Measurements from ENCODE around the gene EVI5.

EVI5 gene

DNA sequence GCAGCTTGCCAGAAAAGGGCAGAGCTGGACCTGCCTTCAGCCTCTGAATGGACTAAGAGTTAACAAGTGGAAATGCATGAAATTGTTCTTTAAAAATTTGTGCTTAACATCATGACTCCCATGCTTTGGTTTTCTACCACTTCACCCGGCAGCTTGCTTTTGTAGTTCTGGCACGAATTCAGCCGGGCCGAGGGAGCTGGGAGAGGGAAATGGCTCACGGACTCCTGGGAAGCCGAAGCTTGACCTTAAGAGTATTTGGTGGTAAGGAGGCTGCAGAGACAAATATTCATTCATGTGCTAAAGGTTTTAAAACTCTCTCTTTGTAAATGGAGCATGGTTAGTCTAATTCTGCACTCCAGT lies 281.0 kb downstream of the EVI5 start:
- in situ Hi-C loops (cut with MboI; ENCODE audit: low pct_unique_long_range_greater_than_20kb, low sequenced_read_pairs), result no loop called here
- no peak for DNase-seq

DNA sequence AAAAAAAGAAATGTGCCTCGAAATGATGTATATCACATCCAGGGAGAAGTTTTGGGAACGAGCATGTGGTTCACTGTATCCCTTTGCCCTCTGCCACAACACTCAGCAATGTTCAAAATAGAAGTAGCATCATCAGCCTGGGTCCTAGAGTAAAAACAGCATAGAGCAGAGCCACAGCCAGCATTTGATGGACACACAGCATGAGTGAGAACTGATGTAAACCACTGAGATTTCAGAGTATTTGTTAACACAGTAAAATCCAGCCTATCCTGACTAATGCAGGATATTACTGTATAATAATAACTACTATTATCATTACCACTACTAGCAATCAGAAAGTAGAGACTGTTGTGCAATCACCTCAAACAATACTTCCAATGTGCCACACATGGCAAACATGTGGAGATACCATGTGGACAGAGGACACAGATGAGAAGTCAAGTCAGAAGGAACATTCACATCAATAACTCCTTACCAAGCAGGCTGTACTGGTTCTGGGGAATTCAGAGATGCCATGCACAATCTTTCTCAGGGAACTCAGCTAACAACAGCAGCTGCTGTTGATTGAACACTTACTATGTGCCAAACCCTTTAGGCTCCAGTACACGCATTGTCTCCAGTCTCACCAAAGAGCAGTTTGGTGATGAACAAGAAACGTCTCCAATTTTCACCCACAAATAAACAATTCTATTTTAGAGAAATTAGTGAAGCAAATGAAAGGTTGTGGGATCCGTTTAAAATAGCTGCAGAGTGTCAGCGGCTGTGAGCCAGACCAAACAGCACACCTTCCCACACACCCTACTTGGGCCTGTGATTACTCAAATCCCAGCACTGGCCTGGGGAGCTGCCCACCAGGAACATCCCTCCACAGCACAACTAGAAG lies 281.6 kb downstream of the EVI5 start:
- DNase-seq, result no peak
- in situ Hi-C loops (cut with MboI; ENCODE audit: low pct_unique_long_range_greater_than_20kb, low sequenced_read_pairs), result no loop called here

DNA sequence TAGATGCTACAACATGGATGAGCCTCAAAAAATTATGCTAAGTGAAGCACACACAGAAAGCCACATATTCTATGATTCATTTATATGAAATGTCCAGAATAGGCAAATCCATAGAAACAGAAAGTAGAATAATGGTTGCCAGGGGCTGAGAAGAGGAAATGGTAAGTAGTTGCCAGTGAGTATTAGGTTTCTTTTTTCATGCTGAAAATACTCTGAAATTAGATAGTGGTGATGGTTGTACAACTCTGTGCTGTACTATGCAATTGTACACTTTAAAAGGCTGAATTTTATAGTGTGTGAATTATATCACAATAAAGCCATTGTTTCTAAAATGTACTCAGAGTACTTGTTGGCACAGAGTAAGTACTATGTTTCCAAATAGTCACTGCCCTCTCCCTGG lies 282.7 kb downstream of the EVI5 start:
- in situ Hi-C loops (cut with MboI; ENCODE audit: low pct_unique_long_range_greater_than_20kb, low sequenced_read_pairs), result no loop called here
- DNase-seq, result no peak

DNA sequence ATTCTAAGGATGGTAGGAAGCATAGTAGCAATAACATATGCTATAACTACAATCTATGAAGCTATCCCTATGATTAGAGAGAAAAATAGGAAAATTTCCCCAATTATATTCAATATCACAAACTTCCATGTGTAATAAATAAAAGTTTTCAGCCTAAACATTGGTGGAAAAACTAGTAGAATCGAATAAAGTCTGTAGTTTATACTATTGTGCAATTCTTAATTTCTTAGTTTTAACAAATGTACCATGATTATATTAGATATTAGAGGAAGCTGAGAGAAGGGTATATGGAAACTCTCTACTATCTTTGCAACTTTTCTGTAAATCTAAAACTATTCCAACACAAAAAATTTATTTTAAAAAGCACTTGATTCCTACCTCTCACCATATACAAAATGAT lies 284.4 kb downstream of the EVI5 start:
- DNase-seq, result no peak
- in situ Hi-C loops (cut with MboI; ENCODE audit: low pct_unique_long_range_greater_than_20kb, low sequenced_read_pairs), result no loop called here

DNA sequence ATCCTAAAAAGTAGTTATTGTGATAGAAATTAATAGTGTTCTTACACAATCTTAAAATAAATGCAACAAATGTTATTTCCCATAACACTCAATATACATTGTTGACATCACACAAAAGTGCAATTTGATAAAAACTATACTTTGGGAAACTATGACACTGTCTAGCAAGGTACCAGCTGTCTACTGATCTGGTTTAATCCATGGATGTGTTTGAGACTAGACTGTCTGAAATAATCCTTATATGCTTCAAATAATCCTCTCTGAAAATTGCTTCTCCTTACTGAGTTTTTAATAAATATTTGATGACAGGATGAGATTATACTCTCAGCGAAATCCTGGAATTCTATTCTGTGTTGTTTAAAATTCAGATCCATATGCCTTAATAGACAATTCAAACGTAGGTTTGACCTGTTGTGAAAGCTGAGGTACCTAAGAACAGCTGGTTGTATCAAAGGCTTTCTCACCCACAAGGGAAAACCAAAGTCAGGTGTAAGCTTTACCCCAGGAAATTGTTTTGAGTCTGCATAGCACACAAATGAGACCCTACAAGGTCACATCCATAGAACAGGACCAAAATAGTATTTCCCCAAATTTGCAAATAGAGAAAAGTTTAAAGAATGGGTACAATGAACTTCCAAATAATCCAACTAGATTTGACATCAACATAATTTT lies 289.4 kb downstream of the EVI5 start:
- DNase-seq, result no peak
- in situ Hi-C loops (cut with MboI; ENCODE audit: low pct_unique_long_range_greater_than_20kb, low sequenced_read_pairs), result no loop called here

DNA sequence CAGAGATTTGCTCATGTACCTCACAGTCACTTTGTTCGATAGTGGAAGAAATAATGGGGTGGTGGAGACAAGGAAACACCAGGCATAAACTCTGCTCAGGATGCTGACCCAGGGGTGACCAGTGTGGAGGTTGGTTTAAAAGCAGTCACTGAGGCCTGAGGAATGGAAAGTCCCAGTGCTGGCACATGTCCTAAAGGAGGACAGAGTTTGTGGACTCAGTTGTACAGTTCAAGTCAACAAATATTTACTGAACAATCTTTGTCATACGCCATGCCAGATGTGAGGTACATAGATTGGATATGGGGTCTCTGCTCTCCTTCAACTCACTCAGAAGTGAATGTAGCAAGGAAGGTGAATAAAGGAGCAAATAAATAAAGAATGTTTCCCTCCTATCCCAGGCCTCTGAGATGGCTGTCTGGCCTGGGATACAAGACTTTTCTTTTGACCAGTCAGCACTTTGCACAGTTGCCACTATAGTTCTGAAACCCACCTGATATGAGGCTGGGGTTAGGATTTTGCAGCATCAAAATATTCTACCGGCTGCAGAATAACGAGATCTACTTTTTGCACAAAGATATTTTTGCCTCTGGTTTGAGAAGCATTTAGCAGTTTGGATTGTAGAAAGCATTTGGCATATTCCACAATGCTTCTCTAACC lies 290.3 kb downstream of the EVI5 start:
- no peak for DNase-seq
- in situ Hi-C loops (cut with MboI; ENCODE audit: low pct_unique_long_range_greater_than_20kb, low sequenced_read_pairs), result no loop called here

DNA sequence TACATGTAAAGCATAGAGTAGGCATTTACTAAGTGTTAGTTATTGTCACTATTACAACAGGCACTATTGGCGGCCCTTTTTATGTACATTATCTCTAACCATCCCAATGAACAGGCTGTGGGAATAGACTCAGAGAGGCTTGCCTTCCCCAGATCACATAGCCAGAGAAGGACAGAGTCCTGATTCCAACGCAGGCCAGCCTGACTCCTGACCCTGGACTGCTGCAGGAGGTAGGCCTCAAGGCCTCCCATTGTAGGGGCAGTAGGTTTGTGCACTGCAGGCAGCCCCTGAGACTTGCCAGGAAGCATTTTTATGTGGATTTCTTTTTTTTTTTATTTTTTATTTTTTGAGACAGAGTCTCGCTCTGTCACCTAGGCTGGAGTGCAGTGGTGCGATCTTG lies 291.8 kb downstream of the EVI5 start:
- in situ Hi-C loops (cut with MboI; ENCODE audit: low pct_unique_long_range_greater_than_20kb, low sequenced_read_pairs), result no loop called here
- DNase-seq, result no peak

DNA sequence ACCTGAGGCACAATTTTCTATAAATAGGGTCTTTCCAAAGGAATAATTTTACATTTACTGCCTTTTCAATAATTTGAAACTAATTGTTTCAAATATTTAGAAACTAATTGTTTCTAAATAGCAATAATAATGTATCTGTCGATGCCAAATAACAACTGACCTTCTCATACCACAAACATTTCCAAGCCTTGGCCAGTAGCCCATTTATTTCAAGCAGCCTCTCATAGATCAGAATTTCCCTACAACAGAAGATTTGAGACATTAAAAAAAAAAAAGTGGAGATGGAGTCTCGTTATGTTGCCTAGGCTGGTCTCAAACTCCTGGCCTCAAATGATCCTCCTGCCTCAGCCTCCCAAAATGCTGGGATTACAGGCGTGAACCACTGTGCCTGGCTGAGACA lies 296.1 kb downstream of the EVI5 start:
- in situ Hi-C loops (cut with MboI; ENCODE audit: low pct_unique_long_range_greater_than_20kb, low sequenced_read_pairs), result loop anchor here (10.0 kb wide), 1 partner anchor 116 kb away; no protein-coding TSS in a partner anchor
- DNase-seq, result no peak

DNA sequence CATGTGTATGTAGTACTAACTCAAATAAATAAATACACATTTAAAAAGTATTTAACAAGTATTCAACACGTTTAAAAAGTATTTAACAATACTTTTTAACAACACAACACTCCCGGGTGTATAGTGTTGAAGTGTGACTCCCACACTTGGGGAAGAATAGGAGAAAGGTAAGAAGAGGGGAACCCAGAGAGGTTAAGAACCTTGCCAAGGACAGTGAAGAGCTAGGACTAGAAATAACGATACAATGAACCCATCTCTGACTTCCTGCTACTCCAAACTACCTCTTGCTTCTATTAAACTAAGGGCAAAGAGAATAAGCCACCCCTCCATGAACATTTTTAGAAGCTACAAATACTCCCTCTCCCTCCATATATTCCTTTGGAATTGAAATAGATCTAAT lies 296.5 kb downstream of the EVI5 start:
- no peak for DNase-seq
- in situ Hi-C loops (cut with MboI; ENCODE audit: low pct_unique_long_range_greater_than_20kb, low sequenced_read_pairs), result loop anchor here (10.0 kb wide), 1 partner anchor 116 kb away; no protein-coding TSS in a partner anchor

DNA sequence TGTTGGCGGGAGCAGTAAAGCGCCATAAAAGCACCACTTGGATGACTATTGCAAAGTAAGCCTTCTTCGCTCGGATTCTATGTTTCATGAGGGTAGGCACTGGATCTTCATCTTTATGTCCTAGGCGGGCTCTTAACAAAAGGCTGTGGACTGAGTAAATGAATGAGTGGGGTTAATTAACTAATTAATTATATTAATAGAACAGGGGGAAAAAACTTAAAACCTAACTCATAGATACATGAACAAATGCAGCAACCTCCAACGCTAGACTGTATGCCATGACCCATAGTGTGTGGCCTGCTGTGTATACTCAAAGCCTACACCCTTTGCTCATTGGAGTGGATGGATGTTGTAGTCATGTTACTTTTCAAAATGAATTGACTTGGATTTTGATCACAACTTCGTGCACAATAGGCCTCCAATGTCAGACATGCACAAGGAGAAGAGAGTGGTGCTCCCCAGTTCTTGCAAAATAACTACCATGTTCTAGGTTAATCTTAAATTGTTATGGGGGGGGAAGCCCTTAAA lies 297.8 kb downstream of the EVI5 start:
- in situ Hi-C loops (cut with MboI; ENCODE audit: low pct_unique_long_range_greater_than_20kb, low sequenced_read_pairs), result loop anchor here (10.0 kb wide), 1 partner anchor 118 kb away; no protein-coding TSS in a partner anchor
- DNase-seq, result no peak

DNA sequence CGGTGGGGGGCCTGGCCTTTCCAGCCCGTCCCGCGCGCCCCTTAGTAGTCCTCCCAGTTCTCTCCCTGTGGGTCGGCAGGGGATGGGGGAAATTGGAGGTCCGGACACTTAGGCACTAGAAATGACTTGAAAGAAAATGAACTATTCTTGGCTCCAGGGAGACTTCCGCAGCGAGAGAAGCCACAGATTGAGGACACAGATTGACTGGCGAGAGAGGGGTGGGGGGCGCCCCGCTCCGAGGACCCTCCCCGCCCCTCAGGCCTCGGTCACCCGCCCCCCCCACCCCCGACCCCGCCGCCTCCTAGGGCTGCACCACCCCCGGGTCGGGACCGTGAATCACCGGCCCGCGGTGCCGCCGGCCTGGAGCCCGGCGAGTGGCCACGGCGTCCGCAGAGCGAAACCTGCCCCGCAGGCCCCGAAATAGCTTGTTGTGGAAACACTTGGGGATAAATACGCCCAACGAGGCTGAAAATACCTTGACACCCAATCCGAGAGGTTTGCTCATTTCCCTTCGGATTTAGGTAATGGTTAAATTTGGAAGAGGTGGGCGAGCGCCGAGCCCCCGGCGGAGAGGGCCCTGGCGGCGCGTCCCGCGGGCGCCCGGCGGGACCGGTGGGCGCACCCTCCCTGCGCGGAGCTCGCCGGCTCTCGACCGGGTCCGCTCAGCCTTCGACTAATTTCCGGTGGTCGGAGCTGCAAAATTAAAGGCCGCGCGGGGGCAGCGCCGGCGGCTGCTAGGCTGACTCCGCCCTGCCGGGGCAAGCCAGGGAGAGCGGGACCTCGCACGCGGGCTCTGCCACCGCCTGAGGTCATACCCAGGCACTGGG lies 298.4 kb downstream of the EVI5 start, which contains the start of gene GFI1:
Gene GFI1 (minus strand): TSS at position 675 of the 827 bp plus-strand sequence. CDS start 3,438 bp downstream, outside the sequence.
- peak; percentile 86 for DNase-seq
- in situ Hi-C loops (cut with MboI; ENCODE audit: low pct_unique_long_range_greater_than_20kb, low sequenced_read_pairs), result loop anchor here (10.0 kb wide), 1 partner anchor 118 kb away; no protein-coding TSS in a partner anchor

DNA sequence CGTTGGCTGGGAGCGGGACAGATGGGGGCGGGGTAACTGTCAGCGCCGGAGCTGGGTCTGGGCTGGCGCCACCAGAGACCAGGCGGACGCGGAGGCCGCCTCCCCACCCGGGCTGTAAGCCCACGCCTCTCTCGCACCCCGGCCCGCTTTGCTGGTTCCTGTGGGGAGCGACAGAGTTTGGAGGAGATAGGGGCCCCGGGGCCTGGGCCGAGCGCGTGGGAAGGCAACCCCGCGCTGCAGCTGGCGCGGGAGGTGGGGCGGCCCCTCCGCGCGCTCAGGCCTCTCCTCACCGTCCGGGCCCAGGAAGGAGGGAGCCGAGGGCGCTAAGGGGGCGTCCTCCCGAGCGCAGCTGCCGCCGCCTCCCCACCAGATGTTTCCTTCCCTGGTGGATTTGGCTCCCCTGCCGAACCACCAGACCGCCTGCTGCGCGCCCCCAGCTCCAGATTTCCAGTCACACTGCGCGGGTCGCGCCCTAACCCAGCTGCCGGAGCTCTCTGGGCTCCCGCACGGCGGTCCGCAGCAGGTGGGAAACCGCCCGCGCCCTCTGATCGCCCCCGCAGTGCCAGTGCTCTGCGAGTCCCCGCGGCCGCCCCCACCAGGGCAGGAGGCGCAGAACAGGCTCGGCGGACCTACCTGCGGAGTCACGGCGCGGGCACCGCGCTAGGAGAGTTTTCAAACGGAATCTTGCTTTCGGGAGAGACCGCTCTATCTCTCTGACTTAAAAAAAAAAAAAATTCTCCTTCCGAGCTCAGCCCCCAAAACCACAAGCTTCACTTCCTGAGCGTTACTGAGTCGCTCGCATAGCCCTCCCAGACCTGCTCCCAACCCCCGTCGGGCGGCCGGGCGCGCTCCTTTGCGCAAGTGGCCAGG lies 299.3 kb downstream of the EVI5 start:
- in situ Hi-C loops (cut with MboI; ENCODE audit: low pct_unique_long_range_greater_than_20kb, low sequenced_read_pairs), result loop anchor here (10.0 kb wide), 1 partner anchor 119 kb away; no protein-coding TSS in a partner anchor
- peak; percentile 96 for DNase-seq

DNA sequence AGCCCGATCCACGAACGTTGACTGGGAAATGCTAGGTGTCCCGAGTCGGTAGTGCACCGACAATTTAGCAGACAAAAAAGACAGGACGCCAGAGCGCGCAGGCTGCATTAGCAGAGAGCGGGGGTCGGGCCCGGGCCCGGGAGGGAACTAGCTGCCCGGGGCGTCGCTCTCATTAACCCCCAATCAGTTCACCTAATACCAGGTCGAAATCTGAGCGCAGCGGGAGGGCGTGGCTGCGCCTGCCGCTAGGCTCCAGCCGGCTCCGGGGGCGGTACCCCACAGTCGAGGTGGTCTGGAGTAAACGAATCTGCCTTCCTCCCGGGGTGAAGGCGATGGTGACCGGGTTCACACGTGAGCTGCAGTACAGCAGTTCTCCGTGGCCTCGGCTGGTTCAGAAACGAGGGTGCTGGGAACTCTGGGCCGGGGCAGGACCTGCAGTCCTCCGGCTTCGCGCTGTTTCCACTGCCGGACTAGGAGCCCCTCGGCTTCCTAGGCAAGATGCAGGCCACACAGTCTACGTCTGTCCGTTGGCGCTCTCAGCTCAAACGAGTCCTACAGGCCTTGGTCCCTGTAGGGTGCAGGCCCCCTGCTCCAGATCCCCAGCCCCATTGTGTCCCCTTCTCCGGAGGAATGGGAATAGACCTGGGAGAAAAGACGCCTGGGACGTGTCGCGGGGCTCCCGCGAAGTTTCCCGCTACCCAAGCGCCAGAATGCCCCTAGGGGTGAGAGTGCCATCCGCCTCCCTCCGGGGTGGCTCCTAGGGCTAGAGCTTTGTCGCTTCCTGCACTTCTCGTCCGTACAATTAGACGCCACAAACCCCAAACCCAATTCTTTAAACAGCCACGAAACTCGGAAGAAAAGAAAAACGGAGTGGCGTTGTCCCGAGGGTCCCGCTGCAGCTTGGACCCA lies 300.2 kb downstream of the EVI5 start:
- in situ Hi-C loops (cut with MboI; ENCODE audit: low pct_unique_long_range_greater_than_20kb, low sequenced_read_pairs), result loop anchor here (10.0 kb wide), 1 partner anchor 120 kb away; no protein-coding TSS in a partner anchor
- peak; percentile 72 for DNase-seq

DNA sequence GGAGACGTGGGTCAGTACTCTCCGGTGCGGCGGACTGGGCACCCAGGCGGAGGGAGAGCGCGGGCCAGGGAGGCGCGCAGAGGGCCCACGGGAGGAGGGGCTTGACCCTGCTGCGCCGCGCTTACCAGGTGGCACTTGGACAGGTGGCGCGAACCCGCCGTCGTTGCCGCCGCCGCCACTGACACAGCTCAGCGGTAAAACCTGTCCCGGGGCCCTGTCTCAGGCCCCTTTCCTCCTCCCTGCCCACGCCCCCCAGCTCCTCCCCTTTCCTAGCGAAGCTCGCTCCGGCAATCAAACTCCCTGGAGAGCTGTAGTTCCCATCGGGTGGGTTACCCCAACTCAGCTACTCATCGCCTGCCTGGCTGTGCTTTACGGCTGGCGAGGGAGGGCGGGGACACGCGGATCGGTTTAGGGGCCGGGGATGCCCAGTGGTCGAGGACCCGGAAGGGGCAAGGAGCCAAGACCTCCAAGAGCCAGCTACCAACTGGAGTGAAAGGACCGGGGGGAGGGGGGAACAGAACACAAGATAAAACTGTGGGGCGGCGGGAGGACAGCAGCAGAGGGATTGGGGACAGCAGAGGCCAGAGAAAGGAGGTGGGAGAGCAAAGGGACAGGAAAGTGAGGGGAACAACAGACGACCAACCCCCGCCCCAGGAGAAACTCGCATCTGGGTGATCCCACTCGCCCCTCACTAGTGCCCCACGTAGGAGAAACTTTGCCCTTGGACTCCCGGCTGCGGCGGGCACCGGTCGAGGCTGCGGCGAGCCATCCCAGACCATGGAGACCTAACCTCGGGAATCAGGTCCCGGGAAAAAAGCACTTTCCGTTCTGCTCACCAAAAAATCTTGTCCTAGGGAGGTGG lies 301.1 kb downstream of the EVI5 start:
- in situ Hi-C loops (cut with MboI; ENCODE audit: low pct_unique_long_range_greater_than_20kb, low sequenced_read_pairs), result loop anchor here (10.0 kb wide), 1 partner anchor 121 kb away; no protein-coding TSS in a partner anchor
- DNase-seq, result peak; percentile 85

DNA sequence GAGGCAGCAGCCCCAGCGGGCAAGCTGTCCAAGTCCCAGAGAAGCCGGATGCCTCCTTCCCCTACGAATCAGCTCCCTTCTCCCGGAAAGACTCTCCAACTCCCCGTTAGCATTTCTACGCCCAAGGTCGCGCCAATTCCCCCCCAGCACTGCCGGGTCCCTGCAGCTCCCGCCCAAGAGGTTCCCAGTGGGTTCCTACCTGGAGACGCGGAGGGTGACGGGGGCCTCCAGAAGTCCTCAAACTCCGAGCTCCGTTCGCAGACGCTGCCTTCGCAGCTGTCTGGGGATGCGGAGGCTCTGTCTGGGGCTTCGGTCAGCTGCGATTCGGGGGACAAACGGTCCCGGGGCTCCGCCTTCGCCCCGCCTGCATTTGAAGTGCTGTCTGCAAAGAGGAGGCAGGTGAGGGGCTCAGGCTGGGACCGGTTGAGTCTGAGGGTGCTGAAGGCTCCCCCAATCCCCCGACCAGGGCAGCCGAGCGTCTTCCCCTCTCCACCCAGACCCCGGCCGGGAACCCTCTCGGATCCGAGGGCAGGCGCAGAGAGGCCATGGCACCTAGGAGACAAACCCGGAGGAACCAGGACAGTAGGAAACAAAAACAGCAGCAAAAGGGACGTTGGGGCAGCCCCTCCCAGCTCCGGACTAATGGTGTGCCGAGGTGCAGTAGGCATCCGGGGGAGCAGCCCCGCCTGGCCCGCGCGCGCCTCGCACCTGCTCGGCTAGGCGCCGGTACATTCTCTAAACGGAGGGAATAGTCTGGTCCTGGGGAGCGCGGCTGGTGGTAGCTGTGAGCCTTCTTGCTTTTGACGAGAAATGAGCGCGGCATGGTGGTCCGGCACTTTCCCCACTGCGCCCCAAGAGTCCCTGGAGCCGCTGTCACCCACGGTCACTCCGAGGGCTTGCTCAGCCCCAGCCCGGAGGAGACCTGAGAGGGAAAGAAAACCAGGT lies 302.0 kb downstream of the EVI5 start:
- peak; percentile 29 for DNase-seq
- in situ Hi-C loops (cut with MboI; ENCODE audit: low pct_unique_long_range_greater_than_20kb, low sequenced_read_pairs), result loop anchor here (10.0 kb wide), 1 partner anchor 122 kb away; no protein-coding TSS in a partner anchor

Measured in KBM-7 (cell line).